Endothelial cell of umbilical vein (primary cell): ENCODE results near the gene TAS2R38. TPM values are rescaled to one million over a fixed set of nuclear protein-coding genes. Genes with fewer than 3 reads are reported as not detected.

Source experiments
- BruUV-seq: library from RNA; stranded (reverse); fragments of 400-500 nt; replicated peaks from 2 replicates; lab custom pipeline; 2021; lab: Mats Ljungman, UMichigan
- CTCF ChIA-PET: fragments of 300-600, 350-600 bp; sonication (Branson Sonifier 250); formaldehyde crosslinking; loops from one replicate; lab custom pipeline; 2021; ENCODE audit warnings: antibody characterized with exemption, inconsistent platforms; lab: Charles Lee
- POLR2A ChIA-PET: fragments of 300-600, 350-600 bp; sonication (Branson Sonifier 250); formaldehyde crosslinking; loops from one replicate; lab custom pipeline; 2021; ENCODE audit warnings: antibody characterized with exemption, inconsistent platforms; lab: Charles Lee
- DNase-seq: peaks from one replicate; pipeline ENCODE4 v3.0.0-alpha.2; 2011; ENCODE audit warnings: low read depth, low spot score
- FAIRE-seq: peaks from 2 replicates; lab custom pipeline; 2011; peaks lifted over from hg19 to GRCh38; lab: Jason Lieb, UNC
- H2AFZ ChIP-seq: 2 replicates; pipeline ENCODE4 v1.6.0; 2012; ENCODE audit warnings: low read depth, low read length, control low read depth, inconsistent platforms
- H3K27ac ChIP-seq: 2 replicates; pipeline ENCODE4 v1.5.1; 2011; ENCODE audit warnings: low read depth, mild to moderate bottlenecking, control low read depth, low read length, moderate library complexity; ENCODE audit not compliant: insufficient read depth
- H3K27me3 ChIP-seq, 2 experiments: 2 replicates each; pipeline versions ENCODE4 v1.6.0 to v1.6.1; 2011; ENCODE audit warnings: low read length in 2 of 2, mixed read lengths in 1 of 2; ENCODE audit not compliant: control insufficient read depth in 2 of 2, insufficient read depth in 2 of 2
- H3K36me3 ChIP-seq, 2 experiments: 2 replicates in 1 of 2; 3 replicates in 1 of 2; pipeline ENCODE4 v1.5.1; 2011; ENCODE audit warnings: low read length in 2 of 2, mild to moderate bottlenecking in 1 of 2, moderate library complexity in 1 of 2; ENCODE audit not compliant: control insufficient read depth in 2 of 2, insufficient read depth in 2 of 2; ENCODE audit errors: extremely low read depth in 1 of 2
- H3K4me1 ChIP-seq: 3 replicates; pipeline ENCODE4 v1.5.1; 2011; ENCODE audit warnings: mild to moderate bottlenecking, low read length; ENCODE audit not compliant: control insufficient read depth, insufficient read depth; ENCODE audit errors: extremely low read depth
- H3K4me2 ChIP-seq: 2 replicates; pipeline ENCODE4 v1.6.1; 2011; ENCODE audit warnings: low read length, control low read depth, mixed read lengths; ENCODE audit not compliant: insufficient read depth
- H3K4me3 ChIP-seq, 3 experiments: fragments of 200-600 bp in 1 of 3; sonication (generic), shearing (Covaris generic) in 1 of 3; replicated peaks in 1 of 3; 2 replicates each; pipeline ENCODE4 v1.5.1; 2011 to 2016; ENCODE audit warnings: control low read depth in 3 of 3, low read length in 3 of 3, mild to moderate bottlenecking in 2 of 3, inconsistent platforms in 1 of 3, low read depth in 1 of 3, moderate library complexity in 1 of 3; ENCODE audit not compliant: insufficient read depth in 1 of 3
- H3K79me2 ChIP-seq: 2 replicates; pipeline ENCODE4 v1.6.0; 2012; ENCODE audit warnings: low read length, inconsistent platforms; ENCODE audit not compliant: control insufficient read depth, insufficient read depth
- H3K9ac ChIP-seq: replicated peaks from 2 replicates; pipeline ENCODE3; 2011; ENCODE audit warnings: low read length, control low read depth; ENCODE audit not compliant: insufficient read depth; ENCODE audit errors: extremely low read depth
- H3K9me1 ChIP-seq: replicated peaks from 3 replicates; pipeline ENCODE4 v1.6.0; 2011; ENCODE audit warnings: mild to moderate bottlenecking, low read length; ENCODE audit not compliant: control insufficient read depth, insufficient read depth; ENCODE audit errors: extremely low read depth
- H3K9me3 ChIP-seq: replicated peaks from 2 replicates; pipeline ENCODE4 v1.5.1; 2012; ENCODE audit warnings: low read length, inconsistent platforms; ENCODE audit not compliant: control insufficient read depth, insufficient read depth
- H4K20me1 ChIP-seq: replicated peaks from 2 replicates; pipeline ENCODE3; 2011; ENCODE audit warnings: mild to moderate bottlenecking, low read length; ENCODE audit not compliant: control insufficient read depth, insufficient read depth; ENCODE audit errors: extremely low read depth
- EZH2 ChIP-seq: IDR thresholded peaks from 2 replicates; pipeline ENCODE4 v1.6.1; 2012; ENCODE audit warnings: borderline replicate concordance, low read depth, mild to moderate bottlenecking, moderate library complexity, low read length, inconsistent platforms; ENCODE audit not compliant: severe bottlenecking
- FOS ChIP-seq: IDR thresholded peaks from 2 replicates; pipeline ENCODE4 v1.6.1; 2011; ENCODE audit warnings: mild to moderate bottlenecking, low read length, moderate library complexity, borderline replicate concordance; ENCODE audit not compliant: insufficient read depth
- GATA2 ChIP-seq: IDR thresholded peaks from 2 replicates; pipeline ENCODE4 v1.7.0; 2011; ENCODE audit warnings: low read depth, mild to moderate bottlenecking, moderate library complexity, mixed read lengths, low read length; ENCODE audit not compliant: insufficient read length, insufficient read depth
- JUN ChIP-seq: IDR thresholded peaks from 2 replicates; pipeline ENCODE4 v1.6.1; 2011; ENCODE audit warnings: borderline replicate concordance, low read depth; ENCODE audit not compliant: insufficient read length, insufficient read depth
- MAX ChIP-seq: IDR thresholded peaks from 2 replicates; pipeline ENCODE4 v1.6.1; 2011; ENCODE audit not compliant: insufficient read depth, insufficient read length
- MYC ChIP-seq: IDR thresholded peaks from one replicate; pipeline ENCODE4 v1.6.1; 2011; ENCODE audit warnings: mild to moderate bottlenecking, low read depth, low read length
- POLR2A ChIP-seq: IDR thresholded peaks from 2 replicates; pipeline ENCODE4 v1.6.1; 2012; ENCODE audit warnings: low read depth, mild to moderate bottlenecking, control low read depth, low read length
- POLR2AphosphoS5 ChIP-seq: IDR thresholded peaks from 2 replicates; pipeline ENCODE4 v1.6.1; 2012; ENCODE audit warnings: low read depth, mild to moderate bottlenecking, control low read depth, low read length, moderate library complexity; ENCODE audit not compliant: insufficient read depth
- dilution Hi-C: fragments of 300-500 bp; cut with MboI; formaldehyde crosslinking; loops from one replicate; pipeline ENCODE4 v1.15.0; 2019; ENCODE audit warnings: low sequenced_read_pairs; ENCODE audit not compliant: extremely low pct_ligation_motif_present
- intact Hi-C: fragments of 100-400 bp; cut with micrococcal nuclease; formaldehyde crosslinking; loops from one replicate; pipeline ENCODE4 v1.10.0; 2022
- polyA plus RNA-seq, 4 experiments: library from polyadenylated mRNA; depleted of rRNA in 3 of 4; stranded (reverse) in 3 of 4; unstranded in 1 of 4; fragments of >200 nt; gene quantifications; 2 replicates each; pipeline versions ENCODE4 v1.2.1 to v1.2.3, GENCODE V29; 2011 to 2012; ENCODE audit warnings: missing spikeins in 1 of 4
- total RNA-seq: library from RNA; stranded (reverse); gene quantifications from 2 replicates; pipeline ENCODE4 v1.2.3, GENCODE V29; 2021
- TF ChIP-seq, protein P1 (sequence below), 2 donors: IDR thresholded peaks; 1 replicate in 1 of 2; 2 replicates in 1 of 2; pipeline ENCODE4 v1.5.1; 2011; ENCODE audit warnings: low read length in 2 of 2, mild to moderate bottlenecking in 2 of 2, moderate library complexity in 2 of 2, control low read depth in 1 of 2, inconsistent platforms in 1 of 2, low read depth in 1 of 2; ENCODE audit not compliant: insufficient read depth in 1 of 2; ENCODE audit errors: extremely low read depth in 1 of 2

TAS2R38 gene
- total and polyA plus RNA-seq, 2 donors (not counting 3 experiments of a cell fraction or from before 2014, with no cell fraction given), result not detected

GRCh38 chr7:141941075-141941474, 32.5 kb downstream of the TAS2R38 start:
- ChIA-PET POLR2A (no interaction called here), CTCF (no interaction called here)
- Histone ChIP-seq H3K79me2 (no peaks in the 10 kb centered on the region), H3K9ac (no peak overlapping the region), H3K4me1 (no peaks in the 10 kb centered on the region), H3K9me3 (peaks cover 2% of the 10 kb centered on the region), H3K4me3 (no peak overlapping the region), H4K20me1 (no peaks in the 10 kb centered on the region), H2AFZ (no peak overlapping the region), H3K27ac (no peak overlapping the region), H3K36me3 (no peaks in the 10 kb centered on the region), H3K27me3 (no peaks in the 10 kb centered on the region), H3K4me2 (no peak overlapping the region), H3K9me1 (no peaks in the 10 kb centered on the region)
- DNase-seq, result no peak
- TF ChIP-seq EZH2, result no peak
- no peak for TF ChIP-seq GATA2
- TF ChIP-seq, protein P1, sequence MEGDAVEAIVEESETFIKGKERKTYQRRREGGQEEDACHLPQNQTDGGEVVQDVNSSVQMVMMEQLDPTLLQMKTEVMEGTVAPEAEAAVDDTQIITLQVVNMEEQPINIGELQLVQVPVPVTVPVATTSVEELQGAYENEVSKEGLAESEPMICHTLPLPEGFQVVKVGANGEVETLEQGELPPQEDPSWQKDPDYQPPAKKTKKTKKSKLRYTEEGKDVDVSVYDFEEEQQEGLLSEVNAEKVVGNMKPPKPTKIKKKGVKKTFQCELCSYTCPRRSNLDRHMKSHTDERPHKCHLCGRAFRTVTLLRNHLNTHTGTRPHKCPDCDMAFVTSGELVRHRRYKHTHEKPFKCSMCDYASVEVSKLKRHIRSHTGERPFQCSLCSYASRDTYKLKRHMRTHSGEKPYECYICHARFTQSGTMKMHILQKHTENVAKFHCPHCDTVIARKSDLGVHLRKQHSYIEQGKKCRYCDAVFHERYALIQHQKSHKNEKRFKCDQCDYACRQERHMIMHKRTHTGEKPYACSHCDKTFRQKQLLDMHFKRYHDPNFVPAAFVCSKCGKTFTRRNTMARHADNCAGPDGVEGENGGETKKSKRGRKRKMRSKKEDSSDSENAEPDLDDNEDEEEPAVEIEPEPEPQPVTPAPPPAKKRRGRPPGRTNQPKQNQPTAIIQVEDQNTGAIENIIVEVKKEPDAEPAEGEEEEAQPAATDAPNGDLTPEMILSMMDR (IDR thresholded peaks at IDR 0.05; ENCODE audit: extremely low read depth in 1 of 2, insufficient read depth in 1 of 2, low read depth in 1 of 2, low read length in 2 of 2), result no peak
- no peak for TF ChIP-seq POLR2A
- TF ChIP-seq POLR2AphosphoS5, result no peak
- no peak for TF ChIP-seq JUN
- no peak for TF ChIP-seq MAX
- no peak for TF ChIP-seq MYC
- TF ChIP-seq FOS, result no peak
- dilution Hi-C loops (no loop called here), intact Hi-C loops (no loop called here)
- BruUV-seq, result no TSS peak
- FAIRE-seq, result no peak
